Tibial nerve (tissue), 3 donors: ENCODE data around the gene ANO4.

Experiments used
- CTCF ChIP-seq, 5 experiments: fragments of 200-600 bp in 3 of 5; fragments of 450-650 bp in 2 of 5; sonication (generic) in 3 of 5; IDR thresholded peaks; one replicate each; pipeline ENCODE4 v1.5.1; 2016 to 2019; ENCODE audit warnings: antibody characterized with exemption in 5 of 5, mild to moderate bottlenecking in 3 of 5, moderate library complexity in 2 of 5
- POLR2A ChIP-seq, 2 donors: fragments of 450-650 bp; IDR thresholded peaks; one replicate each; pipeline ENCODE4 v1.6.1; 2017; ENCODE audit warnings: antibody characterized with exemption in 2 of 2, mild to moderate bottlenecking in 2 of 2, moderate library complexity in 2 of 2

- TF ChIP-seq CTCF (IDR thresholded peaks at IDR 0.05) = no peak
- TF ChIP-seq POLR2A (IDR thresholded peaks at IDR 0.05) = no peak
Measured at GRCh38 chr12:100790552-100790951, 4.0 kb upstream of the ANO4 start.
